SH-SY5Y (cell line): ENCODE data around the gene SPDEF.

Experiments
- GATA2 ChIP-seq: IDR thresholded peaks from 2 replicates; pipeline ENCODE4 v1.6.1; 2011; ENCODE audit warnings: mild to moderate bottlenecking, low read depth, low read length
- GATA3 ChIP-seq: IDR thresholded peaks from 2 replicates; pipeline ENCODE4 v1.6.1; 2011; ENCODE audit warnings: low read depth, mild to moderate bottlenecking, low read length, moderate library complexity

DNA sequence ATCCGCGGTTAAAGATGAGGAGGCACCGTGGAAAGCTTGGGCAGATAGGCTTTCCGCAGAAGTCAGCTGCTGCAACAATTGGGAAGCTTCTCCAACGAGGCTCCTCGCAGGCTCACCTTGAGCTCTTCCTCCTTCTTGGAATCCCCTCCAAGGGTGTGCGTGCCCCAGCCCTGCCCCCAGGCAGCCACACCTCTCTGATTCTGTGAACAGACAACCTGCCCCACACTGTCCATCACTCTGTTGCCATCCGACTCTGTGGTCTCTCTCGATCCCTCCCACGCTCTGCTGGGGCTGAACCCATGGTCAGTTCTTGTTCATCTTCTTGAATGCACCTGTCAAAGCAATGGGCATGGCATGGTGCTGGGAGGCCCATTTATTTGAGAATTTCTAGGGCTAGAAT lies 58.7 kb downstream of the SPDEF start:
- TF ChIP-seq GATA2 (no peak), GATA3 (no peak)
